Upper lobe of right lung (tissue), 1 donor: ENCODE measurements around the gene ALDOC. TPM values are rescaled to one million over a fixed set of nuclear protein-coding genes. Genes with fewer than 3 reads are reported as not detected.

Experiments
- ATAC-seq: fragments of 200-7000 bp; cut with Tn5 transposase; one replicate; pipeline ENCODE4 v1.9.1; 2020; ENCODE audit warnings: mild to moderate bottlenecking, moderate library complexity
- DNase-seq: peaks from one replicate; pipeline ENCODE4 v3.0.0-alpha.2; 2020
- H3K27ac ChIP-seq: fragments of 200-600 bp; one replicate; pipeline ENCODE4 v1.8.0; 2022
- H3K27me3 ChIP-seq: fragments of 200-600 bp; one replicate; pipeline ENCODE4 v1.8.0; 2022; ENCODE audit warnings: mild to moderate bottlenecking
- H3K36me3 ChIP-seq: fragments of 200-600 bp; one replicate; pipeline ENCODE4 v1.8.0; 2022
- H3K4me1 ChIP-seq: fragments of 200-600 bp; one replicate; pipeline ENCODE4 v1.8.0; 2022
- H3K4me3 ChIP-seq: fragments of 200-600 bp; one replicate; pipeline ENCODE4 v1.8.0; 2022; ENCODE audit warnings: mild to moderate bottlenecking
- H3K9me3 ChIP-seq: fragments of 200-600 bp; one replicate; pipeline ENCODE4 v1.8.0; 2022
- intact Hi-C: fragments of 100-400 bp; cut with DNase I; formaldehyde crosslinking; loops from one replicate; pipeline ENCODE4 v1.11.0; 2022
- total RNA-seq: library from RNA; stranded (reverse); fragmentation: NEBNext Ultra II Directional; extraction: Animal tissue kit (Norgen Biotek cat#: 25700); gene quantifications from one replicate; pipeline ENCODE4 v1.2.1, GENCODE V29; 2021
- TF ChIP-seq, protein P1 (sequence below): fragments of 200-600 bp; IDR thresholded peaks from one replicate; pipeline ENCODE4 v1.8.0; 2022; ENCODE audit warnings: antibody characterized with exemption
- donor health status: DM: no; HTN: yes; CAD: no; lungs with severe emphysema.

ALDOC gene
- total RNA-seq, 1 donor from 2014 or later, result 10.5 TPM

DNA sequence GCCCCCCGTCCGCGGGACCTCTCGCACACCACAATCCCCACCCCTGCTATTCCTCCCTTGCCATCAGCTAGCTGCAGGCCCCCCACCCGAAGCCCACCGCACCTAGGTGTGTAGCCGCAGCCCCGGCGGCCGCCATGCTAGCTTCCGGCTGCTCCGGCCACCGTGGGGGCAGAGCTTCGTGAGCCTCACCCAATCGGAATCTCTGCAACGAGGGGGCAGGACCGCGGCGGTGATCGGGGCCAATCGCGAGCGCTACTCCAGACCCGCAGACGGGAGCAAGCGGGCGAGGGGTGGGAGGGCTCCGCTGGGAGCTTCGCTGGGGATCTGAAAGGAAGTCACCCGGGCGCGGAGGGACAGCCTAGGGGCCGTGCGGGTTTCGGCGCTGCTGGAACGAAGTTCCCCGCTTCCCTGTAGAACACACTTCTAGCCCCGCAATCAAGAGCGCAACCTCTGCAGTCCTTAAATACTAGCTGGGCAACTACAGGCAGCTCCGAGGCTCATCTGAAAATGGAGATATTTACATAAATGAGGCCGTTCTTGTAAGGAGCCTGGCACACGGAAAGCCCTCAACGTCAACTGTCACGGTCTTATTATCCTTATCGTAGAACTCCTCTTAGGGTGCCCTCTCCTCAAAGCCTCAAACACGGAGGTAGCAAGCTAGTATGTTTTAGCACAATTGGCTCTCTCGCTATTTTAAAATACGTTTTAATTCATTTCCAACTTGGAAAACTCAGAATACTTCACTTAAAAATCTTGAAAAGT lies 5.2 kb downstream of the ALDOC start, which contains the start of gene PIGS:
TSS of gene PIGS (minus strand) at position 164 of the 762 bp plus-strand sequence. CDS start at position 136, 28 bp downstream.
- H3K27ac ChIP-seq, result peak within 1 kb of the TSS; percentile 86
- no peaks in the 10 kb centered on the region for H3K36me3 ChIP-seq
- no peaks in the 10 kb centered on the region for H3K9me3 ChIP-seq
- ATAC-seq, result peak; percentile 99
- DNase-seq, result peak; percentile 98
- peak within 1 kb of the TSS; percentile 99 for H3K4me3 ChIP-seq
- H3K27me3 ChIP-seq, result no peaks in the 10 kb centered on the region
- H3K4me1 ChIP-seq, result peaks cover 18% of the 10 kb centered on the region
- intact Hi-C loops, result no loop called here
- TF ChIP-seq, protein P1, sequence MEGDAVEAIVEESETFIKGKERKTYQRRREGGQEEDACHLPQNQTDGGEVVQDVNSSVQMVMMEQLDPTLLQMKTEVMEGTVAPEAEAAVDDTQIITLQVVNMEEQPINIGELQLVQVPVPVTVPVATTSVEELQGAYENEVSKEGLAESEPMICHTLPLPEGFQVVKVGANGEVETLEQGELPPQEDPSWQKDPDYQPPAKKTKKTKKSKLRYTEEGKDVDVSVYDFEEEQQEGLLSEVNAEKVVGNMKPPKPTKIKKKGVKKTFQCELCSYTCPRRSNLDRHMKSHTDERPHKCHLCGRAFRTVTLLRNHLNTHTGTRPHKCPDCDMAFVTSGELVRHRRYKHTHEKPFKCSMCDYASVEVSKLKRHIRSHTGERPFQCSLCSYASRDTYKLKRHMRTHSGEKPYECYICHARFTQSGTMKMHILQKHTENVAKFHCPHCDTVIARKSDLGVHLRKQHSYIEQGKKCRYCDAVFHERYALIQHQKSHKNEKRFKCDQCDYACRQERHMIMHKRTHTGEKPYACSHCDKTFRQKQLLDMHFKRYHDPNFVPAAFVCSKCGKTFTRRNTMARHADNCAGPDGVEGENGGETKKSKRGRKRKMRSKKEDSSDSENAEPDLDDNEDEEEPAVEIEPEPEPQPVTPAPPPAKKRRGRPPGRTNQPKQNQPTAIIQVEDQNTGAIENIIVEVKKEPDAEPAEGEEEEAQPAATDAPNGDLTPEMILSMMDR, result no peak

DNA sequence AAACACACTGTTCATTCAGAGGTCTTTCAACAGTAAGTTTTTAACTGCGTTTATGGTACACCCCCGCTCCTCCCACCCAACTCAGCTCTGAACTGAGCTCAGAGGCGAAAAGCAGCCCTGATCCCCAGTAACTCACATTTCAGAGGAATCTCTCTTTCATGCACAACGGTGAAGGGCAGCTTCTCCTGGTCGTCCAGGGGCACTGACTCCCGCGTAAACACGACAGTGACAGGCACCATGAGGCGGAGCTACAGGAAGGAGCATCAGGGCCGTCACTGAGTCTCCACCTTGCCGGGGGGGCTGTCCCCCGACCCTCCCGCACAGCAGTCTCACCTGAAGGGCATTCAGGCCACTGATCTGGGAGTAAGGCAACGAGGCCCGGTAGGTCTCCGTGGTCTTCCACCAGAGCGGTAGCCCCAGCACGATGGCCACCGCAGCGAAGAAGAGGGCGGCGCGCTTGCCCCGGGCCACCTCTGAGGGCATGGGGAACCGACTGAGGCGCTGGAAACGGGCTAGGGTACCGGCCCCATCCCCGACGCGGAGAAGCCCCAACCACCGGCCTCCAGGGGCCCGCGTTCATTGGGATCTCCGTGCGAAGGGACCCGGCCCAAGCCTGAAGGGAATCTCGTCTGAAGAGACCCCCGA lies 5.9 kb downstream of the ALDOC start:
- peaks cover 18% of the 10 kb centered on the region for H3K4me1 ChIP-seq
- ATAC-seq (peak; percentile 45), DNase-seq (no peak)
- H3K27ac ChIP-seq, result peak overlapping the region; percentile 86
- TF ChIP-seq, protein P1, result no peak
- H3K27me3 ChIP-seq, result no peaks in the 10 kb centered on the region
- H3K36me3 ChIP-seq, result no peaks in the 10 kb centered on the region
- no peaks in the 10 kb centered on the region for H3K9me3 ChIP-seq
- intact Hi-C loops, result no loop called here
- H3K4me3 ChIP-seq, result peak overlapping the region; percentile 99

DNA sequence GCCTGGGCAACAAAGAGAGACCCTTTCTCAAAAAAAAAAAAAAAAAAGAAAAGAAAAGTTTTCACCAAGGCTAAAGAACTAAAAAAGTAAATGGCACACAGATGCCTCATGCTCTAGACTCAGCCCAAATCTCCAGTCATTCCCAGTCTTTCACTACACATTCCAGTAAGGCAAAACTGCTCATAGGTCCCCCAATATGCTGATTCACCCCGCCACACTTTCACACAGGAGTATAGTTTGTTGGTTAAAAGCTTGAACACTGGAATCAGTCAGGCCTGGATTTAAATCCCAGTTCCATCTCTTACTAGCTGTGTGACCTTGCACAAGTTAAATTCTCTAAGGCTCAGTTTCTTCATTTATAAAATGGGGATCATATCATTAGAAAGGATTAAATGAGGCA lies 7.2 kb downstream of the ALDOC start:
- Histone ChIP-seq H3K27me3 (no peaks in the 10 kb centered on the region), H3K4me1 (peaks cover 18% of the 10 kb centered on the region), H3K4me3 (no peak overlapping the region), H3K9me3 (no peaks in the 10 kb centered on the region), H3K36me3 (no peaks in the 10 kb centered on the region), H3K27ac (no peak overlapping the region)
- ATAC-seq (no peak), DNase-seq (no peak)
- TF ChIP-seq, protein P1, result no peak
- intact Hi-C loops, result no loop called here

DNA sequence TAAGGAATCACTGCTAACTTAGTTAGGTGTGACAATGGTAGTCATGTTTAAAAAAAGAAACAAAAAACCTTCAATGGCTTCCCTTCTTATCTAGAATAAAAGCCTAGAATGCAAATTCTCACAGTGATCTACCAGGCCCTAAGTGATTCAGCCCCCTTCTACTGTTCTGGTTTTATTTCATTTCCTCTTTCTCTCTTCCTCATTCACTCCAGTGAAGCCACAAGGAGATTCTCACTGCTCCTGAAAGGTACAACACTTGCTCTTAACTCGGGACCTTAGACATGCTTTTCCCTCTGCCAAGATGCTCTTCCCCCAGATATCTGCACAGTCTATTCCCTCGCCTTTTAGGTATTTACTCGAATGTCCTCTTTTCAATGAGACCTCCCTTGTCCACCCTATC lies 9.1 kb downstream of the ALDOC start:
- Histone ChIP-seq H3K4me3 (no peak overlapping the region), H3K4me1 (peaks cover 26% of the 10 kb centered on the region), H3K9me3 (no peaks in the 10 kb centered on the region), H3K27me3 (no peaks in the 10 kb centered on the region), H3K27ac (no peak overlapping the region), H3K36me3 (peaks cover 14% of the 10 kb centered on the region)
- no peak for DNase-seq
- TF ChIP-seq, protein P1, result no peak
- no peak for ATAC-seq
- intact Hi-C loops, result no loop called here

DNA sequence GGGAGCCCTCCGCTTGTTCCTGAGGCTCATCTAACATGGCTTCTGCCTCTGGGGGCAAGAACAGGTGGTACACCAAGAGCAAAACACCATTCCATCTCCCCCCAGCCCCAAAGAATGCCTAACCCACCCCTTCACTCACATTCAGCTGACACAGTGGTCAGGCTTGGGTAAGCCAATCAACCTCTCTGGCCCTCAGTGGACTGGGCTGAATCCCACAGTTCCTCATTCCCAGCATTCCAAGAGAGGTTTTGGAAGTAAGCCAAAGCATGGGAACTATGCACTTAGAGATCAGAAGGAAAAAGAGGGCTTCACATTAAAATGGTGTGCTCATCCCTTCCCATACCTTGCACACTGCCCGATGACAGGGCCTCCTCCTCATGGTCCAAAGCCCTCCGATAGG lies 13.2 kb downstream of the ALDOC start:
- Histone ChIP-seq H3K9me3 (no peaks in the 10 kb centered on the region), H3K4me3 (no peak overlapping the region), H3K36me3 (peaks cover 56% of the 10 kb centered on the region), H3K27ac (no peak overlapping the region), H3K27me3 (no peaks in the 10 kb centered on the region), H3K4me1 (peaks cover 8% of the 10 kb centered on the region)
- TF ChIP-seq, protein P1, result no peak
- intact Hi-C loops, result no loop called here
- peak; percentile 72 for ATAC-seq
- no peak for DNase-seq
